Progenitor cell of endocrine pancreas (in vitro differentiated cells): ENCODE results near the gene GNAT3. TPM values are rescaled to one million over a fixed set of nuclear protein-coding genes. Genes with fewer than 3 reads are reported as not detected.
A peak's percentile ranks its signal among the peaks of the same experiment; 100 is the strongest.

Source experiments
- DNase-seq: peaks from one replicate; pipeline ENCODE4 v3.0.0; 2021; ENCODE audit warnings: low spot score; ENCODE audit not compliant: unreplicated experiment
- H3K27ac Mint-ChIP-seq: 2 replicates; pipeline ENCODE4 v1.8.0; 2021; ENCODE audit warnings: mild to moderate bottlenecking, moderate library complexity, mixed read lengths
- H3K27me3 Mint-ChIP-seq: 2 replicates; pipeline ENCODE4 v1.8.0; 2021; ENCODE audit warnings: mixed read lengths
- H3K36me3 Mint-ChIP-seq: 2 replicates; pipeline ENCODE4 v1.8.0; 2022; ENCODE audit warnings: mixed read lengths; ENCODE audit not compliant: insufficient read depth
- H3K4me1 Mint-ChIP-seq: 2 replicates; pipeline ENCODE4 v1.8.0; 2021; ENCODE audit warnings: low read depth, mixed read lengths
- H3K4me3 Mint-ChIP-seq: 2 replicates; pipeline ENCODE4 v1.8.0; 2021; ENCODE audit warnings: low read depth, mild to moderate bottlenecking, moderate library complexity, mixed read lengths
- H3K9me3 Mint-ChIP-seq: 2 replicates; pipeline ENCODE4 v1.8.0; 2021; ENCODE audit warnings: low read depth, mixed read lengths
- CTCF ChIP-seq: fragments of 200-600 bp; sonication (generic); IDR thresholded peaks from one replicate; pipeline ENCODE4 v1.5.0; 2021; ENCODE audit warnings: antibody characterized with exemption, mild to moderate bottlenecking; ENCODE audit not compliant: unreplicated experiment
- total RNA-seq: library from RNA; stranded (reverse); gene quantifications from 2 replicates; pipeline ENCODE4 v1.2.1, GENCODE V29; 2021

Gene GNAT3
- total RNA-seq, 1 donor from 2014 or later, result not detected

GRCh38 chr7:80460857-80461256 lies 51.0 kb downstream of the GNAT3 start:
- Mint-ChIP-seq H3K4me3 (no peak overlapping the region), H3K36me3 (no peaks in the 10 kb centered on the region), H3K4me1 (no peaks in the 10 kb centered on the region), H3K9me3 (no peaks in the 10 kb centered on the region), H3K27me3 (no peaks in the 10 kb centered on the region), H3K27ac (no peak overlapping the region)
- no peak for DNase-seq
- TF ChIP-seq CTCF, result no peak

DNA sequence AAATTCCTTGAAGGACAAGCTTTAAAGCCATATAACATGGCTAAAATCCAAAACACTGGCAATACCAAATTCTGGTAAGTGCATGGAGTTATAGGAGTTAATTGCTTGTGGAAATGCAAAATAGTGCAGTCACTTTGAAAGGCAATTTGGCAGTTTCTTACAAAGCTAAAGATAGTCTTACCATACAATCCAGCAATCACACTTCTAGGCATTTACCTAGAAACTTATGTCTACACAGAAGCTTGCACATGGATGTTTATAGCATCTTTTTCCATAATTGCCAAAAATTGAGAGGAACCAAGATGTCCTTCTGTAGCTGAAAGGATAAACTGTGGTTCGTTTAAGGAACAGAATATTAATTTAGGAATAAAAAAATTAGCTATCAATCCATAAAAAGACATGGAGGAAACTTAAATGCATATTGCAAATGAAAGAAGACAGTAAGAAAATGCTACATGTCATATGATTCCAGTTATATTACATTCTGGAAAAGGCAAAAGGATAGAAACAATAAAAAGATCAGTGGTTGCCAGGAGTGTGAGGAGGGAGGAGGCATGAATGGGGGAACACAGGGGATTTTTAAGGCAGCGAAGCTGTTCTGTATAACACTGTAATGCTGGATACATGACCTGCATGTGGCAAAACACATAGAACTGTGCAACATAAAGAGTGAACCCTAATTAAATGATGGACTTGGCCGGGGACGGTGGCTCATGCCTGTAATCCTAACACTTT lies 51.9 kb downstream of the GNAT3 start:
- no peak overlapping the region for H3K4me3 Mint-ChIP-seq
- no peaks in the 10 kb centered on the region for H3K4me1 Mint-ChIP-seq
- no peaks in the 10 kb centered on the region for H3K36me3 Mint-ChIP-seq
- no peaks in the 10 kb centered on the region for H3K27me3 Mint-ChIP-seq
- TF ChIP-seq CTCF, result no peak
- no peaks in the 10 kb centered on the region for H3K9me3 Mint-ChIP-seq
- DNase-seq, result no peak
- no peak overlapping the region for H3K27ac Mint-ChIP-seq

GRCh38 chr7:80458822-80459725 lies 52.8 kb downstream of the GNAT3 start:
- TF ChIP-seq CTCF, result no peak
- no peak overlapping the region for H3K27ac Mint-ChIP-seq

GRCh38 chr7:80453699-80454340 lies 58.0 kb downstream of the GNAT3 start:
- H3K4me3 Mint-ChIP-seq, result no peak overlapping the region
- H3K4me1 Mint-ChIP-seq, result peaks cover 10% of the 10 kb centered on the region
- peak; percentile 71 for TF ChIP-seq CTCF
- DNase-seq, result no peak
- H3K36me3 Mint-ChIP-seq, result no peaks in the 10 kb centered on the region
- no peaks in the 10 kb centered on the region for H3K27me3 Mint-ChIP-seq
- peaks cover 3% of the 10 kb centered on the region for H3K9me3 Mint-ChIP-seq
- H3K27ac Mint-ChIP-seq, result no peak overlapping the region

More at GRCh38 chr7:80458822-80459725, 52.8 kb downstream of the GNAT3 start:
- no peaks in the 10 kb centered on the region for H3K27me3 Mint-ChIP-seq
- H3K4me3 Mint-ChIP-seq, result no peak overlapping the region
- no peak for DNase-seq
- no peaks in the 10 kb centered on the region for H3K36me3 Mint-ChIP-seq
- H3K4me1 Mint-ChIP-seq, result no peaks in the 10 kb centered on the region
- H3K9me3 Mint-ChIP-seq, result no peaks in the 10 kb centered on the region
